ENCODE measurements around the gene TUT4.

Gene TUT4

DNA sequence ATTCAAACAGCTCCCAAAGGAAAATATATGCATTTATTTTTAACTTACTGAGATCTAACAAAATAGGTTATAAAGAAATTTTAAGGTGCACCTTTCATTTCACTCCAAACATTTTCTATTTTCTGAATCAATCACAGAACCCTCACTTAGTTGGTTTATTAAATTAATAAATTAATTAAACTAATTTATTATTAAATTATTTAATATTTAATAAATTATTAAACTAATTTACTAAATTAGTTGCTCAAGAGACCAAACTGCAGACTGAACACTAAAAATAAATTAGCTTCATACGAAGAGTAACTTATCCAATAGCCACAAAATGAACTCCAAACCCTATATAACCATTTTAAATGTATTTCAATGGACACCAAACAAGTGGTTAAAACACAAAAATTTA, 80.5 kb downstream of the TUT4 start:
- Histone ChIP-seq H3K4me3 (ENCODE audit: low read depth, low read length, poor library complexity, severe bottlenecking) (no peak overlapping the region), H3K9me2 (ENCODE audit: low read depth, low read length) (no peaks in the 10 kb centered on the region), H3K4me1 (ENCODE audit: insufficient read depth, low read length, severe bottlenecking) (no peaks in the 10 kb centered on the region), H2AFZ (ENCODE audit: low read length) (no peak overlapping the region), H3K36me3 (ENCODE audit: insufficient read depth, low read length) (peaks cover 29% of the 10 kb centered on the region), H3K9ac (ENCODE audit: low read length) (no peak overlapping the region), H4K20me1 (ENCODE audit: insufficient read depth, low read length) (no peaks in the 10 kb centered on the region), H3K27me3 (ENCODE audit: insufficient read depth, low read length) (no peaks in the 10 kb centered on the region), H3K27ac (ENCODE audit: low read depth, low read length, poor library complexity, severe bottlenecking) (no peak overlapping the region), H3K79me2 (ENCODE audit: insufficient read depth, low read length) (no peaks in the 10 kb centered on the region), H3K9me3 (ENCODE audit: low read length) (no peaks in the 10 kb centered on the region), H3K4me2 (ENCODE audit: low read length) (no peak overlapping the region), H3F3A (ENCODE audit: insufficient read depth, low read length) (no peaks in the 10 kb centered on the region)
- TF ChIP-seq EZH2 (IDR thresholded peaks at IDR 0.05; ENCODE audit: borderline replicate concordance, low read length), result no peak
- TF ChIP-seq CTCF (IDR thresholded peaks at IDR 0.05; ENCODE audit: low read length), result no peak

GRCh38 chr1:52469108-52469507, 83.8 kb downstream of the TUT4 start:
- H3K36me3 ChIP-seq (ENCODE audit: insufficient read depth, low read length), result peaks cover 8% of the 10 kb centered on the region
- no peaks in the 10 kb centered on the region for H3K9me3 ChIP-seq (ENCODE audit: low read length)
- H3K27ac ChIP-seq (ENCODE audit: low read depth, low read length, poor library complexity, severe bottlenecking), result no peak overlapping the region
- H3F3A ChIP-seq (ENCODE audit: insufficient read depth, low read length), result no peaks in the 10 kb centered on the region
- no peaks in the 10 kb centered on the region for H3K9me2 ChIP-seq (ENCODE audit: low read depth, low read length)
- no peaks in the 10 kb centered on the region for H3K4me1 ChIP-seq (ENCODE audit: insufficient read depth, low read length, severe bottlenecking)
- H3K79me2 ChIP-seq (ENCODE audit: insufficient read depth, low read length), result no peaks in the 10 kb centered on the region
- no peak overlapping the region for H2AFZ ChIP-seq (ENCODE audit: low read length)
- no peak for TF ChIP-seq CTCF (IDR thresholded peaks at IDR 0.05; ENCODE audit: low read length)
- no peaks in the 10 kb centered on the region for H4K20me1 ChIP-seq (ENCODE audit: insufficient read depth, low read length)
- H3K4me3 ChIP-seq (ENCODE audit: low read depth, low read length, poor library complexity, severe bottlenecking), result no peak overlapping the region
- no peak overlapping the region for H3K4me2 ChIP-seq (ENCODE audit: low read length)
- H3K9ac ChIP-seq (ENCODE audit: low read length), result no peak overlapping the region
- H3K27me3 ChIP-seq (ENCODE audit: insufficient read depth, low read length), result no peaks in the 10 kb centered on the region

DNA sequence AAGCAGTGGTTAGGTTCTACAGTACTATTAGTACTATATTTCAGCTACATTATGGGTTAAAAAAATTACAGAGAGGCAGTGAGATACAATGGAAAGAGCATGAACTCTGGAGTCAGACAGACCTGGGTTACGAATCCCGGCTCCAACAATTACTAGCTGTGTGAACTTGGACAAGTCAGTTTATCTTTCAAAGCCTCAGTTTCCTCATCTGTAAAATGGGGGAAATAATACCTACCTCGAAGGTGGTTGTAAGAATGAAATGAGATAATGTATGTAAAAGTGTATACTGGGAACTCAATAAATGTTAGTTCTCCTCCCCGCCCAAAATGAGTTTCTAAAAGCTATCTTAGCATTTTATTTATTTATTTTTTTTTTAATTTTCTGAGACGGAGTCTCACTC, 89.0 kb downstream of the TUT4 start:
- H2AFZ ChIP-seq (ENCODE audit: low read length), result no peak overlapping the region
- peaks cover 5% of the 10 kb centered on the region for H3K36me3 ChIP-seq (ENCODE audit: insufficient read depth, low read length)
- no peak overlapping the region for H3K9ac ChIP-seq (ENCODE audit: low read length)
- H3K27me3 ChIP-seq (ENCODE audit: insufficient read depth, low read length), result no peaks in the 10 kb centered on the region
- H3K4me1 ChIP-seq (ENCODE audit: insufficient read depth, low read length, severe bottlenecking), result no peaks in the 10 kb centered on the region
- H3K9me3 ChIP-seq (ENCODE audit: low read length), result no peaks in the 10 kb centered on the region
- no peak overlapping the region for H3K27ac ChIP-seq (ENCODE audit: low read depth, low read length, poor library complexity, severe bottlenecking)
- H3K4me2 ChIP-seq (ENCODE audit: low read length), result no peak overlapping the region
- H3K79me2 ChIP-seq (ENCODE audit: insufficient read depth, low read length), result no peaks in the 10 kb centered on the region
- no peak overlapping the region for H3K4me3 ChIP-seq (ENCODE audit: low read depth, low read length, poor library complexity, severe bottlenecking)
- H4K20me1 ChIP-seq (ENCODE audit: insufficient read depth, low read length), result no peaks in the 10 kb centered on the region
- H3F3A ChIP-seq (ENCODE audit: insufficient read depth, low read length), result no peaks in the 10 kb centered on the region
- TF ChIP-seq CTCF (IDR thresholded peaks at IDR 0.05; ENCODE audit: low read length) (no peak), EZH2 (IDR thresholded peaks at IDR 0.05; ENCODE audit: borderline replicate concordance, low read length) (no peak)
- no peaks in the 10 kb centered on the region for H3K9me2 ChIP-seq (ENCODE audit: low read depth, low read length)
